Suppressor macrophage treated with lipopolysaccharide for 1 hour (primary cell): ENCODE measurements around the gene FPR3.

Source experiments
- DNase-seq, 3 donors: peaks; one replicate each; pipeline ENCODE4 v3.0.0-alpha.2; 2020 to 2022

FPR3 gene

DNA sequence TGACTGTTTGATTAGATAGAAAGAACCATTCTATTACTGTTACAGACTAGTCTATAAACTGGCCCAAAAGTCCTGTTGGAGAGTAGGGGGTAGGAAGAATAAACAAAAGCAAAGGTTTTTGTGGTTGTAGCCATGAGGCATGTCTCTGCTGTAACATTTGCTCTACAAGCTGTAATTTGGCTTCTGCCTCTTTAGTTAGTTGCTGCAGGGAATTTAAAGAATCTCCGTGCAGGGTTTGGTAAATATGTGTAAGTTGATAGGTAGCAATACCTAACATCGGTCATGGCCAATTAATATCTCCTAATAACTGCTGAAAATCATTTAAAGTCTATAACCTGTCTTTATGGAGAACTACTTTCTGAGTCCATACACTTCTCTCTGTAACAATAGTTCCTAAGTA lies 13.0 kb downstream of the FPR3 start:
- no peak for DNase-seq

- no peak for DNase-seq
Measured at GRCh38 chr19:51808333-51808986, 13.5 kb downstream of the FPR3 start.

DNA sequence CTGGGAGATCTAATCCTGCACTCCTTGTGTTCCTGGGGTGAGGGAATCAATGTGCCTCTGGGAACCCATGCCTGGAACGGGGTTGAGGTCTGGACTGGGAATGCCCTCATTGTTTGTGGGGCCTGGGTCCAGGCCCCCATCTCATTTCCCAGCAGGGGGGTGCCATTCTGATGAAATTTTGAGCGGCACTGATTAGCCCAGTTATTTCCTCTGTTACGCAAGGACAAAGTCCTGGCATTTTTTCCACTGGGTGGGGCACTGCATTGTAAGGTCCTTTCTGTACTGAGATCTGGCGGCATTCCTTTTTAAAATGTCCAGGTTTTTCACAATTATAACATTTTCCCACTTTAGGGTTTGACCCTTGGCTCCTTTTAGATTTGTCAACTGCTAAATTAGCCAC lies 14.8 kb downstream of the FPR3 start:
- peak; percentile 75 to 81 (median 77) for DNase-seq

DNA sequence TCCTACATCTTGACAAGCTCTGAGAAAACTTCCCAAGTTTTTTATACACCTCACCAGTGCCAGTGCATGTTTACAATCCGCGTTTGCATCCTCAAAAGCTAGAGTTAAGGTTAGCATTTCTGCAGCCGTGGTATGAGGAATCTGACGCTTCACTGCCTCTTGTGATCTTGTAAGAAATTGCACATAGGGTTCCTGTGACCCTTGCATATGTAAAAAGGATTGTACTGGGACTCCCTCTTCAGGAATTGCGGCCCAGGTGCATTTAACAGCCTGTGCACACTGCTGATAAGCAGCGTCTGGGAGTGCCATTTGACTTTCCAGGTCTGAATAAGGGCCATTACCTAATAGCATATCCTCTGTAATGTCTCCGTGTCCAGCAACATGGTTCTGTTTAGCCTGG lies 15.3 kb downstream of the FPR3 start:
- DNase-seq: peak; percentile 57 to 69 (median 61)

- DNase-seq: peak; percentile 94 to 99 (median 96)
Measured at GRCh38 chr19:51811344-51811743, 16.4 kb downstream of the FPR3 start.

GRCh38 chr19:51815043-51815442 lies 20.1 kb downstream of the FPR3 start:
- DNase-seq: peak in 2 of 3 donors; percentile 58 to 61

DNA sequence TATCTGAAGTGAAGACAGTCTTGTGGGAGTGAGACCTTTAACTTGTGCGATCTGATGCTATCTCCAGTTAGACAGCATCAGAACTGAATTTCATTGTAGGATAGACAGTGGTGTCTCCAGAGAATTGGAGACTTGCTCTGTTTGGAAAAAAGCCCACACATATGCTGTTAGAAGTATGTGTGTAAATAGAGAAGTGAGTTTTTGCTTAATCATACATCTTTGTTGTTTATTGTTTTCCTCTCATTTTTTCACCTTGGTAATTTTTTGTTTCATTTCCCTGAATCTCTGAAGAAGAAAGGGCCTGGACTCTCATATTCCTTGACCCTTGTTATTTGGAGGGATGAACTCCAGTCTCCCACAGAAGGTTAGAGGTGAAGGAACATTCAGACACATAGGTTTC lies 21.8 kb downstream of the FPR3 start:
- DNase-seq: peak in 2 of 3 donors; percentile 56 to 61

GRCh38 chr19:51820011-51820410 lies 25.1 kb downstream of the FPR3 start:
- DNase-seq: peak; percentile 56 to 74 (median 64)

DNA sequence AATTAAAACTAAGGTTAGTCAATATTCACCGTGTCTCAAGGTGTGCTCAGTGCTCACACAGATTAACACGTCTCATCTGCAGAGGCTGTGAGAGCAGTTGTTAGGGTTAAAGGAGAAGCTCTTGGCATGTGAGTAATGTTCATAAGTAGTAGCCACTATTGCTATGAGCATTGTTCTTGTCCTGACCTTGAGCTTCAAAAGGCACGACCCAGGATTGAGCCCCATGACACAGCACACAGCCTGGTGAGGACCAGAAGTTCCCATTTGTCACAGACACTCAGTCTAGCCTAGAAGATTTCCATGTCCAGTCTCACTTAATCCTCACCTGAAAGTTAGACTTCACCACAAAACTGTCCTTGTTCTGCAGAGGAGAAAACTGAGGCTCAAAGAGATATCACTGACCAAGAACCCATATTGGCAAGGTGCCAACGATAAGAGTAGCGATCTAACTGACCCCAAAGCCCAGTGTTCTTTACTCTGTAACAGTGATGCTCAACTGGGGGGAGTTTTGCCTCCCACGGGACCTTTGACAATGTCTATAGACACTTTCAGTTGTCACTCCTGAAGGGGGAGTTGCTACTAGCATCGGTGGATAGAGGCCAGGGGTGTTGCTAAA lies 26.0 kb downstream of the FPR3 start:
- DNase-seq: peak; percentile 64 to 81 (median 70)

GRCh38 chr19:51821456-51821855 lies 26.5 kb downstream of the FPR3 start:
- peak; percentile 88 to 97 (median 95) for DNase-seq

GRCh38 chr19:51821921-51822320 lies 27.0 kb downstream of the FPR3 start:
- no peak for DNase-seq

DNA sequence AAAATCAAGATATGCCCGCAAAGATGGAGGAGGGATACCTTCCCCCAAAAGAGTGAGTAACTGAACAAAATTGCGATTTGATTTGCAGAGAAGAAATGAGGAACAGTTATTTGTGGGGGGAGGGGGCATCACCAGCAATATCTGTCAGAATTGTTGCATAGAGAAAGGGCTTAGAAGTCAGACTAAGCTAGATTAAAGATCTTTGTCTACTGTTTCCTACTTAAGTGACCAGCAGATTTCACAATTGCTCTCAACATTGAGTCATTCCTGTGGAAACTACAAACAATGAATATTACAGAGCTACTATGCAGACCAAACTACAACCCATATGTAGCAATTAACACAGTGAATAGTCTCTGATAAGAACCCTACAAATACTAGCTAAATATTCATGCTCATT lies 27.4 kb downstream of the FPR3 start:
- DNase-seq: peak; percentile 77 to 98 (median 95)

DNA sequence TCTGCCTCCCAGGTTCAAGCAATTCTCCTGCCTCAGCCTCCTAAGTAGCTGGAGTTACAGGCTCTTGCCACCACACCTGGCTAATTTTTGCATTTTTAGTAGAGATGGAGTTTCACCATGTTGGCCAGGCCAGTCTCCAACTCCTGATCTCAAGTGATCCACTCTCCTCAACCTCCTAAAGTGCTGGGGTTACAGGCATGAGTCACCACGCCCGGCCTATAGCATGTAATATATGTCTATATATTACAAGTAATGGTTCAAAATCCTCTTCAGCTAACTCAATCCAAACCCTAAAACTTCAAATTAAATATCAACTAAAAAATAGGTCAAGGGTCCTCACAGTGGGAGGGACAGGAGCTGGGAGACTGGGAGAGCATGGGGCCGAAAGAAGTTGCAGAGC lies 28.0 kb downstream of the FPR3 start:
- peak in 1 of 3 donors; percentile 37 for DNase-seq

DNA sequence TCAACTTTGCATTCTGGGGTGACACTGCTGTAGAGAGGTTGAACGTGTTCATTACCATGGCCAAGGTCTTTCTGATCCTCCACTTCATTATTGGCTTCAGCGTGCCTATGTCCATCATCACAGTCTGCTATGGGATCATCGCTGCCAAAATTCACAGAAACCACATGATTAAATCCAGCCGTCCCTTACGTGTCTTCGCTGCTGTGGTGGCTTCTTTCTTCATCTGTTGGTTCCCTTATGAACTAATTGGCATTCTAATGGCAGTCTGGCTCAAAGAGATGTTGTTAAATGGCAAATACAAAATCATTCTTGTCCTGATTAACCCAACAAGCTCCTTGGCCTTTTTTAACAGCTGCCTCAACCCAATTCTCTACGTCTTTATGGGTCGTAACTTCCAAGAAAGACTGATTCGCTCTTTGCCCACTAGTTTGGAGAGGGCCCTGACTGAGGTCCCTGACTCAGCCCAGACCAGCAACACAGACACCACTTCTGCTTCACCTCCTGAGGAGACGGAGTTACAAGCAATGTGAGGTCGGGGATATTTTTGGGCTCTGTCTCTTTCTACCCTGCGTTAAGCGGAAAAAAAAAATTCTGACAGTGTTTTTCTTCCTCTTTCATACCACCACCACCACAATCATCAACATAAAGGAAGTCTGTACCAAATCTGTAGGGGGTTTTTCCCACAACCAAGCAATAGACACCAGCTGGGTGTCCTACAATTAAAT lies 29.5 kb downstream of the FPR3 start:
- DNase-seq: peak; percentile 90 to 95 (median 94)

DNA sequence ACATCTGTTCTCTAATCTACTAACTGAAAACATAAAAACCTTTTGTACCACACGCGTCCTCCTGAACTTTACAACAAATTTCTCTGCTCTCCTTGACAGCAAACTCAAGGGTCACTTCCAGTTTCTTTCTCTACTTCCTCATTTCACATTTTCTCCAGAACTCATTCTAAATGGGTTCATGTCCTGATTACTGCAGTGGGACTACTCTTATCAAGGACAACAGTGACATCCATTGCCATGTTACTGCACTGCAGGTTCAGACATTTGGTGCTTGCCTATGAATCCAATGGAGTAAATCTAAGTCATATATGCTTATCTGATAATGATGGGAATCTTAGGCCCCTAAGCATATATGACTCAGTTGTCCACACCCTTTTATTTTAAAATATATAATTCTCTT lies 35.3 kb downstream of the FPR3 start:
- DNase-seq: peak; percentile 78 to 93 (median 90)

- DNase-seq: no peak
Measured at GRCh38 chr19:51837145-51837544, 42.2 kb downstream of the FPR3 start.

GRCh38 chr19:51861870-51862622 lies 67.1 kb downstream of the FPR3 start:
- no peak for DNase-seq

GRCh38 chr19:51873097-51873496 lies 78.1 kb downstream of the FPR3 start:
- DNase-seq: no peak
